ENCODE results near the gene SFXN1.

GRCh38 chr5:175561085-175561484 lies 82.7 kb downstream of the SFXN1 start:
- TF ChIP-seq, protein P1, sequence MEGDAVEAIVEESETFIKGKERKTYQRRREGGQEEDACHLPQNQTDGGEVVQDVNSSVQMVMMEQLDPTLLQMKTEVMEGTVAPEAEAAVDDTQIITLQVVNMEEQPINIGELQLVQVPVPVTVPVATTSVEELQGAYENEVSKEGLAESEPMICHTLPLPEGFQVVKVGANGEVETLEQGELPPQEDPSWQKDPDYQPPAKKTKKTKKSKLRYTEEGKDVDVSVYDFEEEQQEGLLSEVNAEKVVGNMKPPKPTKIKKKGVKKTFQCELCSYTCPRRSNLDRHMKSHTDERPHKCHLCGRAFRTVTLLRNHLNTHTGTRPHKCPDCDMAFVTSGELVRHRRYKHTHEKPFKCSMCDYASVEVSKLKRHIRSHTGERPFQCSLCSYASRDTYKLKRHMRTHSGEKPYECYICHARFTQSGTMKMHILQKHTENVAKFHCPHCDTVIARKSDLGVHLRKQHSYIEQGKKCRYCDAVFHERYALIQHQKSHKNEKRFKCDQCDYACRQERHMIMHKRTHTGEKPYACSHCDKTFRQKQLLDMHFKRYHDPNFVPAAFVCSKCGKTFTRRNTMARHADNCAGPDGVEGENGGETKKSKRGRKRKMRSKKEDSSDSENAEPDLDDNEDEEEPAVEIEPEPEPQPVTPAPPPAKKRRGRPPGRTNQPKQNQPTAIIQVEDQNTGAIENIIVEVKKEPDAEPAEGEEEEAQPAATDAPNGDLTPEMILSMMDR (IDR thresholded peaks at IDR 0.05; ENCODE audit: insufficient read depth, low read depth, low read length) = no peak
- no peak for TF ChIP-seq EZH2 (IDR thresholded peaks at IDR 0.05; ENCODE audit: insufficient read depth, low read length)
